GM23338 (cell line): ENCODE data around the gene S100A14. TPM values are rescaled to one million over a fixed set of nuclear protein-coding genes. Genes with fewer than 3 reads are reported as not detected.

ENCODE experiments used
- ATAC-seq: fragments of 200-7000 bp; cut with Tn5 transposase; 3 replicates; pipeline ENCODE4 v1.9.1; 2020
- DNase-seq: peaks from one replicate; pipeline ENCODE4 v3.0.0-alpha.2; 2015; ENCODE audit warnings: low spot score
- H2AFZ ChIP-seq: fragments of 200-600 bp; sonication (generic); 2 replicates; pipeline ENCODE4 v1.8.0; 2016; ENCODE audit warnings: antibody characterized with exemption, mild to moderate bottlenecking, moderate library complexity
- H3F3A ChIP-seq: fragments of 200-600 bp; sonication (generic); replicated peaks from 2 replicates; pipeline ENCODE4 v1.8.0; 2017; ENCODE audit warnings: antibody characterized with exemption, mixed run types, low read depth
- H3K27ac ChIP-seq: fragments of 200-600 bp; sonication (generic); 2 replicates; pipeline ENCODE4 v1.6.1; 2016; ENCODE audit warnings: low read depth
- H3K27me3 ChIP-seq: fragments of 200-600 bp; sonication (generic); 2 replicates; pipeline ENCODE4 v1.8.0; 2016; ENCODE audit warnings: mild to moderate bottlenecking, mixed run types, moderate library complexity; ENCODE audit not compliant: insufficient read depth
- H3K36me3 ChIP-seq: fragments of 200-600 bp; sonication (generic); 2 replicates; pipeline ENCODE4 v1.8.0; 2016; ENCODE audit warnings: mild to moderate bottlenecking; ENCODE audit not compliant: insufficient read depth
- H3K4me1 ChIP-seq: fragments of 200-600 bp; sonication (generic); 2 replicates; pipeline ENCODE4 v1.8.0; 2016; ENCODE audit warnings: mild to moderate bottlenecking, moderate library complexity; ENCODE audit not compliant: insufficient read depth
- H3K4me2 ChIP-seq: fragments of 200-600 bp; sonication (generic); 2 replicates; pipeline ENCODE4 v1.7.1; 2017; ENCODE audit warnings: mixed run types
- H3K4me3 ChIP-seq: fragments of 200-600 bp; sonication (generic); 2 replicates; pipeline ENCODE4 v1.6.1; 2016; ENCODE audit warnings: mixed run types
- H3K79me2 ChIP-seq: fragments of 200-600 bp; sonication (generic); replicated peaks from 2 replicates; pipeline ENCODE4 v1.8.0; 2017; ENCODE audit warnings: mild to moderate bottlenecking; ENCODE audit not compliant: insufficient read depth
- H3K9me2 ChIP-seq: fragments of 200-600 bp; sonication (generic); 2 replicates; pipeline ENCODE4 v1.8.0; 2017; ENCODE audit not compliant: insufficient read depth
- H4K20me1 ChIP-seq: fragments of 200-600 bp; sonication (generic); replicated peaks from 2 replicates; pipeline ENCODE4 v1.8.0; 2017; ENCODE audit warnings: mild to moderate bottlenecking; ENCODE audit not compliant: insufficient read depth
- H3K27ac Mint-ChIP-seq: 2 replicates; pipeline ENCODE4 v1.8.0; 2020; ENCODE audit warnings: inconsistent platforms, mild to moderate bottlenecking, moderate library complexity, mixed read lengths
- H3K27me3 Mint-ChIP-seq: 3 replicates; pipeline ENCODE4 v1.8.0; 2022; ENCODE audit warnings: low read depth, mild to moderate bottlenecking, moderate library complexity, mixed read lengths, inconsistent platforms; ENCODE audit not compliant: insufficient read depth, poor library complexity
- H3K36me3 Mint-ChIP-seq: 3 replicates; pipeline ENCODE4 v1.8.0; 2021; ENCODE audit warnings: low read depth, mild to moderate bottlenecking, inconsistent platforms, moderate library complexity, mixed read lengths
- H3K4me1 Mint-ChIP-seq: 3 replicates; pipeline ENCODE4 v1.8.0; 2020; ENCODE audit warnings: mild to moderate bottlenecking, inconsistent platforms, mixed read lengths
- H3K4me3 Mint-ChIP-seq: 3 replicates; pipeline ENCODE4 v1.8.0; 2021; ENCODE audit warnings: moderate library complexity, mild to moderate bottlenecking, inconsistent platforms, mixed read lengths
- H3K9me3 Mint-ChIP-seq: 3 replicates; pipeline ENCODE4 v1.8.0; 2020; ENCODE audit warnings: moderate library complexity, mild to moderate bottlenecking, inconsistent platforms, mixed read lengths
- CREB1 ChIP-seq: fragments of 250-450 bp; sonication (Bioruptor Pico); IDR thresholded peaks from 2 replicates; pipeline ENCODE4 v1.5.0; 2020; ENCODE audit warnings: low read depth, mild to moderate bottlenecking, moderate library complexity
- EZH2 ChIP-seq: fragments of 200-600 bp; sonication (generic); IDR thresholded peaks from one replicate; pipeline ENCODE4 v1.8.0; 2017; ENCODE audit warnings: antibody characterized with exemption, mild to moderate bottlenecking, low read depth; ENCODE audit not compliant: unreplicated experiment
- EZH2phosphoT487 ChIP-seq: fragments of 200-600 bp; sonication (generic); IDR thresholded peaks from one replicate; pipeline ENCODE4 v1.8.1; 2018; ENCODE audit warnings: antibody characterized with exemption; ENCODE audit not compliant: unreplicated experiment
- JUNB ChIP-seq: IDR thresholded peaks from one replicate; pipeline ENCODE4 v1.6.1; 2016; ENCODE audit warnings: antibody characterized with exemption; ENCODE audit not compliant: unreplicated experiment
- NANOG ChIP-seq: IDR thresholded peaks from 2 replicates; pipeline ENCODE4 v1.6.1; 2016; ENCODE audit warnings: antibody characterized with exemption, borderline replicate concordance
- POLR2AphosphoS5 ChIP-seq: IDR thresholded peaks from 2 replicates; pipeline ENCODE4 v1.6.1; 2016; ENCODE audit warnings: antibody characterized with exemption, low read depth
- STAT1 ChIP-seq: IDR thresholded peaks from one replicate; pipeline ENCODE4 v1.6.1; 2016; ENCODE audit warnings: antibody characterized with exemption; ENCODE audit not compliant: unreplicated experiment
- ZNF114 ChIP-seq: fragments of 250-450 bp; sonication (Bioruptor Pico); IDR thresholded peaks from 2 replicates; pipeline ENCODE4 v1.5.0; 2020; ENCODE audit warnings: mild to moderate bottlenecking, moderate library complexity
- ZNF331 ChIP-seq: fragments of 250-450 bp; sonication (Bioruptor Pico); IDR thresholded peaks from 2 replicates; pipeline ENCODE4 v1.5.0; 2020; ENCODE audit warnings: low read depth, mild to moderate bottlenecking, moderate library complexity
- polyA plus RNA-seq: library from polyadenylated mRNA; unstranded; fragments of >200 nt; fragmentation: Nextera tagmentation; extraction: Ambion mirVana; gene quantifications from 2 replicates; pipeline ENCODE4 v1.2.1, GENCODE V29; 2016
- total RNA-seq: library from RNA; depleted of rRNA; stranded (reverse); fragments of >200 nt; shearing (Covaris generic); gene quantifications from 2 replicates; pipeline ENCODE4 v1.2.3, GENCODE V29; 2014
- TF ChIP-seq, protein P1 (sequence below): IDR thresholded peaks from 2 replicates; pipeline ENCODE4 v1.6.1; 2016; ENCODE audit warnings: antibody characterized with exemption
- TF ChIP-seq, protein P2 (sequence below): IDR thresholded peaks from one replicate; pipeline ENCODE4 v1.6.1; 2018; ENCODE audit warnings: antibody characterized with exemption; ENCODE audit not compliant: unreplicated experiment
- TF ChIP-seq, protein P3 (sequence below): fragments of 250-450 bp; sonication (Bioruptor Pico); IDR thresholded peaks from 2 replicates; pipeline ENCODE4 v1.5.0; 2020; ENCODE audit warnings: mild to moderate bottlenecking, moderate library complexity
- TF ChIP-seq, protein P4 (sequence below), 2 experiments: fragments of 200-600 bp in 1 of 2; sonication (generic) in 1 of 2; conservative IDR thresholded peaks; 2 replicates each; pipeline versions ENCODE4 v1.5.1 to v1.6.1; 2016 to 2017; ENCODE audit warnings: antibody characterized with exemption in 2 of 2, low read depth in 2 of 2, mild to moderate bottlenecking in 2 of 2, moderate library complexity in 1 of 2

S100A14 gene
- total and polyA plus RNA-seq, 2 experiments from 2014 or later, result 0.28 to 0.53 TPM

DNA sequence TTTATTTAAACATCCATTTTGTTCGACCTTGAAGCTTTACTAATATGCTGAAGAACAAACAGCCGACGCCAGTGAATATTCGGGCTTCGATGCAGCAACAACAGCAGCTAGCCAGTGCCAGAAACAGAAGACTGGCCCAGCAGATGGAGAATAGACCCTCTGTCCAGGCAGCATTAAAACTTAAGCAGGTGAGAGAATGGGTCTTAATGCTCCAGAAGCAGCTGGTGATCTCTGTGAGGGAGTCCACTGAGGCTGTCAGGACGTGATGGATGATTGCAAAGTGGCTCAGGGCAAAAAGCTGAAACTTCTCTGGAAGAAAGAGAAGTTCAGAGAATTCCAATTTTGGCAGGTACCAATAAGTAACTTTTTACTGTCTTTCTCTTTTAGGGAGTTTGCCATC lies 22.1 kb upstream of the S100A14 start:
- Histone ChIP-seq H3K4me2 (no peak overlapping the region), H2AFZ (no peak overlapping the region), H3K27ac (no peak overlapping the region), H4K20me1 (peaks cover 41% of the 10 kb centered on the region), H3K4me3 (no peak overlapping the region), H3K79me2 (peaks cover 72% of the 10 kb centered on the region), H3K4me1 (peaks cover 8% of the 10 kb centered on the region; the same call in 1 of the 2 replicates), H3K36me3 (peaks cover 73% of the 10 kb centered on the region), H3K9me2 (no peaks in the 10 kb centered on the region), H3K27me3 (no peaks in the 10 kb centered on the region), H3F3A (peaks cover 31% of the 10 kb centered on the region)
- no peak overlapping the region for H3K27ac Mint-ChIP-seq
- H3K4me3 Mint-ChIP-seq, result no peak overlapping the region
- peaks cover 12% of the 10 kb centered on the region for H3K4me1 Mint-ChIP-seq
- DNase-seq (no peak), ATAC-seq (no peak)
- no peaks in the 10 kb centered on the region for H3K9me3 Mint-ChIP-seq
- H3K36me3 Mint-ChIP-seq, result peaks cover 86% of the 10 kb centered on the region
- TF ChIP-seq NANOG, result no peak
- no peak for TF ChIP-seq JUNB
- TF ChIP-seq ZNF114 (CRISPR knock-in tag), result no peak
- no peak for TF ChIP-seq ZNF331 (CRISPR knock-in tag)
- TF ChIP-seq EZH2, result no peak
- TF ChIP-seq, protein P1, sequence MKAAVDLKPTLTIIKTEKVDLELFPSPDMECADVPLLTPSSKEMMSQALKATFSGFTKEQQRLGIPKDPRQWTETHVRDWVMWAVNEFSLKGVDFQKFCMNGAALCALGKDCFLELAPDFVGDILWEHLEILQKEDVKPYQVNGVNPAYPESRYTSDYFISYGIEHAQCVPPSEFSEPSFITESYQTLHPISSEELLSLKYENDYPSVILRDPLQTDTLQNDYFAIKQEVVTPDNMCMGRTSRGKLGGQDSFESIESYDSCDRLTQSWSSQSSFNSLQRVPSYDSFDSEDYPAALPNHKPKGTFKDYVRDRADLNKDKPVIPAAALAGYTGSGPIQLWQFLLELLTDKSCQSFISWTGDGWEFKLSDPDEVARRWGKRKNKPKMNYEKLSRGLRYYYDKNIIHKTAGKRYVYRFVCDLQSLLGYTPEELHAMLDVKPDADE, result no peak
- TF ChIP-seq, protein P2, sequence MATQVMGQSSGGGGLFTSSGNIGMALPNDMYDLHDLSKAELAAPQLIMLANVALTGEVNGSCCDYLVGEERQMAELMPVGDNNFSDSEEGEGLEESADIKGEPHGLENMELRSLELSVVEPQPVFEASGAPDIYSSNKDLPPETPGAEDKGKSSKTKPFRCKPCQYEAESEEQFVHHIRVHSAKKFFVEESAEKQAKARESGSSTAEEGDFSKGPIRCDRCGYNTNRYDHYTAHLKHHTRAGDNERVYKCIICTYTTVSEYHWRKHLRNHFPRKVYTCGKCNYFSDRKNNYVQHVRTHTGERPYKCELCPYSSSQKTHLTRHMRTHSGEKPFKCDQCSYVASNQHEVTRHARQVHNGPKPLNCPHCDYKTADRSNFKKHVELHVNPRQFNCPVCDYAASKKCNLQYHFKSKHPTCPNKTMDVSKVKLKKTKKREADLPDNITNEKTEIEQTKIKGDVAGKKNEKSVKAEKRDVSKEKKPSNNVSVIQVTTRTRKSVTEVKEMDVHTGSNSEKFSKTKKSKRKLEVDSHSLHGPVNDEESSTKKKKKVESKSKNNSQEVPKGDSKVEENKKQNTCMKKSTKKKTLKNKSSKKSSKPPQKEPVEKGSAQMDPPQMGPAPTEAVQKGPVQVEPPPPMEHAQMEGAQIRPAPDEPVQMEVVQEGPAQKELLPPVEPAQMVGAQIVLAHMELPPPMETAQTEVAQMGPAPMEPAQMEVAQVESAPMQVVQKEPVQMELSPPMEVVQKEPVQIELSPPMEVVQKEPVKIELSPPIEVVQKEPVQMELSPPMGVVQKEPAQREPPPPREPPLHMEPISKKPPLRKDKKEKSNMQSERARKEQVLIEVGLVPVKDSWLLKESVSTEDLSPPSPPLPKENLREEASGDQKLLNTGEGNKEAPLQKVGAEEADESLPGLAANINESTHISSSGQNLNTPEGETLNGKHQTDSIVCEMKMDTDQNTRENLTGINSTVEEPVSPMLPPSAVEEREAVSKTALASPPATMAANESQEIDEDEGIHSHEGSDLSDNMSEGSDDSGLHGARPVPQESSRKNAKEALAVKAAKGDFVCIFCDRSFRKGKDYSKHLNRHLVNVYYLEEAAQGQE, result no peak
- no peak for TF ChIP-seq EZH2phosphoT487
- no peak for TF ChIP-seq POLR2AphosphoS5
- no peak for TF ChIP-seq STAT1
- TF ChIP-seq, protein P3, sequence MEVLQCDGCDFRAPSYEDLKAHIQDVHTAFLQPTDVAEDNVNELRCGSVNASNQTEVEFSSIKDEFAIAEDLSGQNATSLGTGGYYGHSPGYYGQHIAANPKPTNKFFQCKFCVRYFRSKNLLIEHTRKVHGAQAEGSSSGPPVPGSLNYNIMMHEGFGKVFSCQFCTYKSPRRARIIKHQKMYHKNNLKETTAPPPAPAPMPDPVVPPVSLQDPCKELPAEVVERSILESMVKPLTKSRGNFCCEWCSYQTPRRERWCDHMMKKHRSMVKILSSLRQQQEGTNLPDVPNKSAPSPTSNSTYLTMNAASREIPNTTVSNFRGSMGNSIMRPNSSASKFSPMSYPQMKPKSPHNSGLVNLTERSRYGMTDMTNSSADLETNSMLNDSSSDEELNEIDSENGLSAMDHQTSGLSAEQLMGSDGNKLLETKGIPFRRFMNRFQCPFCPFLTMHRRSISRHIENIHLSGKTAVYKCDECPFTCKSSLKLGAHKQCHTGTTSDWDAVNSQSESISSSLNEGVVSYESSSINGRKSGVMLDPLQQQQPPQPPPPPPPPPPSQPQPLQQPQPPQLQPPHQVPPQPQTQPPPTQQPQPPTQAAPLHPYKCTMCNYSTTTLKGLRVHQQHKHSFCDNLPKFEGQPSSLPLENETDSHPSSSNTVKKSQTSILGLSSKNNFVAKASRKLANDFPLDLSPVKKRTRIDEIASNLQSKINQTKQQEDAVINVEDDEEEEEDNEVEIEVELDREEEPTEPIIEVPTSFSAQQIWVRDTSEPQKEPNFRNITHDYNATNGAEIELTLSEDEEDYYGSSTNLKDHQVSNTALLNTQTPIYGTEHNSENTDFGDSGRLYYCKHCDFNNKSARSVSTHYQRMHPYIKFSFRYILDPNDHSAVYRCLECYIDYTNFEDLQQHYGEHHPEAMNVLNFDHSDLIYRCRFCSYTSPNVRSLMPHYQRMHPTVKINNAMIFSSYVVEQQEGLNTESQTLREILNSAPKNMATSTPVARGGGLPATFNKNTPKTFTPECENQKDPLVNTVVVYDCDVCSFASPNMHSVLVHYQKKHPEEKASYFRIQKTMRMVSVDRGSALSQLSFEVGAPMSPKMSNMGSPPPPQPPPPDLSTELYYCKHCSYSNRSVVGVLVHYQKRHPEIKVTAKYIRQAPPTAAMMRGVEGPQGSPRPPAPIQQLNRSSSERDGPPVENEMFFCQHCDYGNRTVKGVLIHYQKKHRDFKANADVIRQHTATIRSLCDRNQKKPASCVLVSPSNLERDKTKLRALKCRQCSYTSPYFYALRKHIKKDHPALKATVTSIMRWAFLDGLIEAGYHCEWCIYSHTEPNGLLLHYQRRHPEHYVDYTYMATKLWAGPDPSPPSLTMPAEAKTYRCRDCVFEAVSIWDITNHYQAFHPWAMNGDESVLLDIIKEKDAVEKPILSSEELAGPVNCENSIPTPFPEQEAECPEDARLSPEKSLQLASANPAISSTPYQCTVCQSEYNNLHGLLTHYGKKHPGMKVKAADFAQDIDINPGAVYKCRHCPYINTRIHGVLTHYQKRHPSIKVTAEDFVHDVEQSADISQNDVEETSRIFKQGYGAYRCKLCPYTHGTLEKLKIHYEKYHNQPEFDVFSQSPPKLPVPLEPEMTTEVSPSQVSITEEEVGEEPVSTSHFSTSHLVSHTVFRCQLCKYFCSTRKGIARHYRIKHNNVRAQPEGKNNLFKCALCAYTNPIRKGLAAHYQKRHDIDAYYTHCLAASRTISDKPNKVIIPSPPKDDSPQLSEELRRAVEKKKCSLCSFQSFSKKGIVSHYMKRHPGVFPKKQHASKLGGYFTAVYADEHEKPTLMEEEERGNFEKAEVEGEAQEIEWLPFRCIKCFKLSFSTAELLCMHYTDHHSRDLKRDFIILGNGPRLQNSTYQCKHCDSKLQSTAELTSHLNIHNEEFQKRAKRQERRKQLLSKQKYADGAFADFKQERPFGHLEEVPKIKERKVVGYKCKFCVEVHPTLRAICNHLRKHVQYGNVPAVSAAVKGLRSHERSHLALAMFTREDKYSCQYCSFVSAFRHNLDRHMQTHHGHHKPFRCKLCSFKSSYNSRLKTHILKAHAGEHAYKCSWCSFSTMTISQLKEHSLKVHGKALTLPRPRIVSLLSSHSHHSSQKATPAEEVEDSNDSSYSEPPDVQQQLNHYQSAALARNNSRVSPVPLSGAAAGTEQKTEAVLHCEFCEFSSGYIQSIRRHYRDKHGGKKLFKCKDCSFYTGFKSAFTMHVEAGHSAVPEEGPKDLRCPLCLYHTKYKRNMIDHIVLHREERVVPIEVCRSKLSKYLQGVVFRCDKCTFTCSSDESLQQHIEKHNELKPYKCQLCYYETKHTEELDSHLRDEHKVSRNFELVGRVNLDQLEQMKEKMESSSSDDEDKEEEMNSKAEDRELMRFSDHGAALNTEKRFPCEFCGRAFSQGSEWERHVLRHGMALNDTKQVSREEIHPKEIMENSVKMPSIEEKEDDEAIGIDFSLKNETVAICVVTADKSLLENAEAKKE (CRISPR knock-in tag), result no peak
- TF ChIP-seq CREB1 (CRISPR knock-in tag), result no peak
- TF ChIP-seq, protein P4, sequence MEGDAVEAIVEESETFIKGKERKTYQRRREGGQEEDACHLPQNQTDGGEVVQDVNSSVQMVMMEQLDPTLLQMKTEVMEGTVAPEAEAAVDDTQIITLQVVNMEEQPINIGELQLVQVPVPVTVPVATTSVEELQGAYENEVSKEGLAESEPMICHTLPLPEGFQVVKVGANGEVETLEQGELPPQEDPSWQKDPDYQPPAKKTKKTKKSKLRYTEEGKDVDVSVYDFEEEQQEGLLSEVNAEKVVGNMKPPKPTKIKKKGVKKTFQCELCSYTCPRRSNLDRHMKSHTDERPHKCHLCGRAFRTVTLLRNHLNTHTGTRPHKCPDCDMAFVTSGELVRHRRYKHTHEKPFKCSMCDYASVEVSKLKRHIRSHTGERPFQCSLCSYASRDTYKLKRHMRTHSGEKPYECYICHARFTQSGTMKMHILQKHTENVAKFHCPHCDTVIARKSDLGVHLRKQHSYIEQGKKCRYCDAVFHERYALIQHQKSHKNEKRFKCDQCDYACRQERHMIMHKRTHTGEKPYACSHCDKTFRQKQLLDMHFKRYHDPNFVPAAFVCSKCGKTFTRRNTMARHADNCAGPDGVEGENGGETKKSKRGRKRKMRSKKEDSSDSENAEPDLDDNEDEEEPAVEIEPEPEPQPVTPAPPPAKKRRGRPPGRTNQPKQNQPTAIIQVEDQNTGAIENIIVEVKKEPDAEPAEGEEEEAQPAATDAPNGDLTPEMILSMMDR (conservative IDR thresholded peaks at IDR 0.05; ENCODE audit: low read depth in 2 of 2), result no peak
- peaks cover 10% of the 10 kb centered on the region for H3K27me3 Mint-ChIP-seq
